Peyer's patch (tissue), 4 donors: ENCODE results near the gene FARS2.

Source experiments
- CTCF ChIP-seq, 6 experiments: fragments of 450-650 bp in 4 of 6; fragments of 200-600 bp in 2 of 6; sonication (generic) in 1 of 6; IDR thresholded peaks; one replicate each; pipeline ENCODE4 v1.5.1; 2017 to 2019; ENCODE audit warnings: antibody characterized with exemption in 6 of 6, mild to moderate bottlenecking in 3 of 6, moderate library complexity in 1 of 6
- POLR2A ChIP-seq, 2 donors: fragments of 450-650 bp; IDR thresholded peaks; one replicate each; pipeline ENCODE4 v1.5.1; 2017; ENCODE audit warnings: antibody characterized with exemption in 2 of 2, mild to moderate bottlenecking in 2 of 2, moderate library complexity in 2 of 2

- TF ChIP-seq CTCF (IDR thresholded peaks at IDR 0.05) (no peak), POLR2A (IDR thresholded peaks at IDR 0.05) (no peak)
These were observed 525.8 kb downstream of the FARS2 start for GRCh38 chr6:5786969-5787720.
